Stimulated activated CD4-positive, alpha-beta T cell treated with anti-CD3 and anti-CD28 coated beads, Interleukin-1b, Interleukin-23, amount 100 ng/mL, for 1 hour (primary cell): ENCODE data around the gene ZP3.
"Not testable (repeated sequence)": the region's sequence is repeated elsewhere in the genome, so short reads cannot be mapped to it uniquely, and the experiment has no call there.

Experiments used
- DNase-seq, 2 donors: peaks; one replicate each; pipeline ENCODE4 v3.0.0-alpha.2; 2020; ENCODE audit warnings: low read depth in 2 of 2

Gene ZP3

DNA sequence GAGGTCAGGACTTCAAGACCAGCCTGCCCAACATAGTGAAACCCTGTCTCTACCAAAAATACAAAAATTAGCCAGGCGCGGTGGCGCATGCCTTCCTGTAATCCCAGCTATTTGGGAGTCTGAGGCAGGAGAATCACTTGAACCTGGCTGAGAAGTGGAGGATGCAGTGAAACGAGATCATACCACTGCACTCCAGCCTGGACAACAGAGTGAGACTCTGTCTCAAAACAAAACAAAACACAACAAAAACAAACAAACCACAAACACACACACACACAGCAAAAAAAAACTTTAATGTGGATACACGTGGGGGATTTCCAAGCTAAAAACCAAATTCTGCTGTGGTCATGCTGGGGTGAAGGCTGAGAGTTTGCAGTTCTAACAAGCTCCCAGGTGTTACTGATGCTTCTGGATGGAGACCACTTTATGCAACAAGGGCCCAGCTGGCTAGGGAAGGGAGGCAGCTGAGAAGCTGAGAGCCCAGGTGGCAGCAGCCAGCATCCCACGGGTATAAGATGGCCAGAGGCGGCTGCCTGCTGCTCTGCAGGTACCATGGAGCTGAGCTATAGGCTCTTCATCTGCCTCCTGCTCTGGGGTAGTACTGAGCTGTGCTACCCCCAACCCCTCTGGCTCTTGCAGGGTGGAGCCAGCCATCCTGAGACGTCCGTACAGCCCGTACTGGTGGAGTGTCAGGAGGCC lies at the start of gene ZP3:
ZP3 (plus strand) TSS at position 538 of the 699 bp plus-strand sequence; CDS start at position 553, 15 bp downstream.
- no peak for DNase-seq

DNA sequence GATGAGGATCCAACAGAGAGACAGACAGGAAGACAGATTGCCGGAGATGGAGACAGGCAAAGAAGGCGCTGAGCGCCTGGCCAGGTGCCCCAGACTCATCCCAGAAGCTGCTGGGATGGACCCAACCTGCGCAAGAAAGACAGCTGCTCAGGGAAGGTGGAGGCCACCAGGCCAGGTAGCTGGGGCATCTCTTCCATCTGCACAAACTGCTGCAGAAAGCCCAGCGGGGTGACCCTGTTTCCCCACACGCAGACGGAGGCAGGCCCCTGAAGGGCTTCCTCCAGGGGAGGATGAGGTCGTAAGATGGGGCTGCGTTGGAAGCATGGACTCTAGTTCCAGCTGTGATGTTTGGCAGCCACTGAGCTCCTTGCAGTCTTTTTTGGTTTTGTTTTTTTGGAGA lies 49.5 kb upstream of the ZP3 start:
- no peak for DNase-seq

DNA sequence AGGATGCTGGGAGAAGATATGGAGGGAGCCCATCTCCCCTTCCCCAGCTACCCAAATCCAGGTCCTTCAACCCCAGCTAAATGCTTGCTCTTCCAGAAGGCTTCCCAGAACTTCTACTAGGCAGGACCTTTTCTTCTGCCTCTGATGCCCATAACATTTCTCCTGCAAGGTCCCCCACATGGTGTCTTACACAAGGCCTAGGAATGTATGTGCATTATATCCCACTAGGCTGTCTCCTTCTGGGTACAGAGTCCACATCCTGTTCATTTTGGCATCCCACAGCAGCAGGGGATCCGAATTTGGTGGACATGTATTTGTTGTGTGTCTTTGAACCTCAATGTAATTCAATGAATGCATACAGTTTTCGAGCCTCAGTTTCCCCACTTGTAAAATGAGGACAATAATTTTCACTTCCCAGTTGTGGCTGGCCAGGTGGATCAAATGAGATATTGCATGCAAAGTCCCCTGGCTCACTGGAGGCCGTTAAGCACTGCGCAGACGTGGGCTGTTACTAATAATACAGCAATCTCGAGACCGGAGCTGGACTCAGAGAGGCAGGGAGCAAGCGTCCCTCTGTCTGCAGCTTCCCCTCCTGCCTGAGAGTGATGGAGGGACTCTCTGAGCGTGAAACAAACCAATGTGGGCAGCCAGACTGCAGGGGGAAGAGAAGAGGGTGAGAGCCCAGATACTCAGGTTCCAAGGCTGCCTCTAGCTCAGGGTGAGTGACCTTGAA lies 47.4 kb upstream of the ZP3 start:
- DNase-seq, result no peak

DNA sequence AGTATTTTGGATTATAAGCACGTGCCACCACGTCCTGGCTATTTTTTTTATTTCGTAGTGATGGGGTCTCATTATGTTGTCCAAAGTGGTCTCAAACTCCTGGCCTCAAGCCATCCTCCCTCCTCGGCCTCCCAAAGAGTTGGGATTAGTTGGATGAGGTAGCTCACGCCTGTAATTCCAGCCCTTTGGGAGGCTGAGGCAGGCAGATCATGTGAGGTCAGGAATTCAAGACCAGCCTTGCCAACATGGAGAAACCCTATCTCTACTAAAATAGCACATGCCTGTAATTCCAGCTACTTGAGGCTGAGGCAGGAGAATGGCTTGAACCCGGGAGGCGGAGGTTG lies 44.2 kb upstream of the ZP3 start:
- DNase-seq, result no peak

DNA sequence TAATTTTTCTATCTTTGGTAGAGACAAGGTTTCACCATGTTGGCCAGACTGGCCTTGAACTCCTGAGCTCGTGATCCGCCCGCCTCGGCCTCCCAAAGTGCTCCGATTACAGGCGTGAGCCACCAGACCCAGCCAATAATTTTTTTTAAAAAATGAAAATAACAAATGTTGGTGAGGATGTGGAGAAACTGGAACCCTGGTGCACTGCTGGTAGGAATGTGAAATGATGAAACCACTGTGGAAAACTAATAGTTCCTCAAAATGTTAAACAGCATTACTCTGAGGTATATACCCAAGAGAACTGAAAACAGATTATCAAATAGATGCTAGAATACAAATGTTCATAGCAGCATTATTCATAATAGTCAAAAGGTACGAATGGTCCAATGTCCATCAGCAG lies 42.9 kb upstream of the ZP3 start:
- DNase-seq, result no peak

DNA sequence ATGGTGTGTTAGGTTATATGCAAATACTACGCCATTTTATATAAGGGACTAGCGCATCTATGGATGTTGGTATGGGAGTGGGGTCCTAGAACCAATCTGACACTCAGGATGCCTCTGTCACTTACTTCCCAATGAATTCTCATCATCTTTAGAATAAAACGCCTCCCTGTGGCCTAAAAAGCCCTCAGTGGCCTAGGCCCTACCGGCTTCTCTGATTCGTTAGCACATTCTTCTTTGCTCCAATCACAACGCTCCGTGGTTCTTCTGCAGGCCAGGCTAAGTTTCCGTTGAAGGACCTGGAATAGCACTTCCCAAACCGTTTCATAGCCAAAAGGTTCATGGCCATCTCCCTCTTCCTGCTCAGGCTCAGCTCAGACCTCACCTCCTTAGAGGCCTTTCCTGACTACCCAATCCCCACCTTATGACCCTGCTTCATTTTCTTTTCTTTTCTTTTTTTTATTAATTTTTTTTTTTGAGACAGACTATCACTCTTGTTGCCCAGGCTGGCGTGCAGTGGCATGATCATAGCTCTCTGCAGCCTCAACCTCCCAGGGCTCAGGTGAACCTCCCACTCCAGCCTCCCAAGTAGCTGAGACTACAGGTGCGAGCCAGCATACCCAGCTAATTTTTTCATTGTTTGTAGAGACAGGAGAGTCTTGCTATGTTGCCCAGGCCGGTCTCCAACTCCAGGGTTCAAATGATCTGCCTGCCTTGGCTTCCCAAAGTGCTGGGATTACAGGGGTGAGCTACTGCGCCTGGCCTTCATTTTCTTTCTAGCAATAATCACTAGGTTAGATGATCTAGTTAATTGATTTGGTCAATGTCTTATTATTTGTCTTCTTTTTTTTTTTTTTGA lies 41.4 kb upstream of the ZP3 start:
- DNase-seq, result no peak

DNA sequence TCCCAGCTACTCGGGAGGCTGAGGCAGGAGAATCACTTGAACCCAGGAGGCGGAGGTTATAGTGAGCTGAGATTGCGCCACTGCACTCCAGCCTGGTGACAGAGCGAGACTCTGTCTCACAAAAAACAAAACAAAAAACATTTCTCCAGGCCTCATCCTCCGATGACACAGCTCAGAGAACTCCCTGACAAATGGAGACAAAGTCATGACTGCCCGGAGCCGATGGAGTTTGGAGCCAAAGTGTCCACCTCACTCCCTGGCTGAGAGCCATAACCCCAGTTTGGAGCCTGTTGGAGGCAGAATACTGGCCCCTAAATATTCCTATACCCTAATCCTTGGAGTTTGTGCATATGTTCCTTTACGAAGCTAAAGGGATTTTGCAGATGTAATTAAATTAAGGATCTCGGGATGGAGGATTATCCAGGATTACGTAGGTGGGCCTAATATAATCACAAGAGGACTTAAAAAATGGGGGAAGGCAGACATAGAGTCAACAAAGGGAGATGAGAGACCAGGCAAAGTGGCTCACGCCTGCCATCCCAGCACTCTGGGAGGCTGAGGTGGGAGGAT lies 38.0 kb upstream of the ZP3 start:
- no peak for DNase-seq

DNA sequence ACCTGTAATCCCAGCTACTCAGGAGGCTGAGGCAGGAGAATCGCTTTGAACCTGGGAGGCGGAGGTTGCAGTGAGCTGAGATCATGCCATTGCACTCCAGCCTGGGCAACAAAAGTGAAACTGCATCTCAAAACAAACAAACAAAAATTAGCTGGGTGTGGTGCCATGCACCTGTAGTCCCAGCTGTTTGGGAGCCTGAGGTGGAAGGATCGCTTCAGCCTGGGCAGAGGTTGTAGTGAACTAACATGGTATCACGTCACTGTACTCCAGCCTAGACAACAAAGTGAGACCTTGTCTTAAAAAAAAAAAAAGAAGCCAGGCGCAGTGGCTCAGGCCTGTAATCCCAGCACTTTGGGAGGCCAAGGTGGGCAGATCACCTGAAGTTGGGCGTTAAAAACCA lies 37.0 kb upstream of the ZP3 start:
- DNase-seq, result not testable (repeated sequence)

DNA sequence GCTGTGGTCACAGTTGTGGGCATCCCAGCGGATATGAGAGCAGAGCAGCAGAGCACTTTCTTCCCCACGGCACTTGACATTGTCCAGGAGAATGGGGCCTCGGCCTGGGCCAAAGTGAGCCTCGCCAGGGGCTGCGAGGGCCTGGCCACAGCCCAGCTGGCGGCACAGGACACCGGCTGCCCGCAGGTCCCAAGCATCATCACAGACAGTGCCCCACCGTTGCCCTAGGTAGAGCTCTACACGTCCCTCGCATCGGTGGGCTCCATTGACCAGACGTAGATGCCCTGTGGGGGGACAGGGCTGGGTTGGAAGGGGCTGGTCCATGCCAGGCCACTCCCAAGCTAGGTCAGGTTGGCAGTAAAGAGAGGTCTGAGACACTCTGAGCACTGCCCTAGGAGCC lies 34.7 kb upstream of the ZP3 start:
- DNase-seq, result no peak

DNA sequence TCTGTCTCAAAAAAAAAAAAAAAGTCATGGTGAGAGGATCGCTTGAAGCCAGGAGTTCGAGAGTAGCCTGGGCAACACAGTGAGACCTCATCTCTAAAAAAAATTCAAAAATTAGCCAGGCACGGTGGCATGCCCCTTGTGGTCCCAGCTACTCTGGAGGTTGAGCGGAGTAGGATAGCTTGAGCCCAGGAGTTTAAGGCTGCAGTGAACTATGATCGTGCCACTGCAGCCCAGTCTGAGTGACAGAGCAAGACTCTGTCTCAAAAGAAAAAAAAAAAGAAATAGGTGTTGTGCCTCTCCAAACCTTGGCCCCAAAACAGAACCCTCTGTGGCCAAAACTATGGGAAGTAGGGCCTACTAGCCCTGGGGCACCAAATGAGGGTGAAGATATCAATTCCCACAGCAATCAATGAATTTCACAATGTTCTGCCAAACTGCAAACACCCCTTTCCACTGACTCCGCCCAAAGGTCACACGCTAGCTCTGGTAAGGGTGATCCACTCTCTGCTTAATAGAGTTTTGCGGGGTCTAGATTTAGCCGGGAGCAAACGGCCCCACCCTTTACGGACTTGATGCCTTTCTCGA lies 32.1 kb upstream of the ZP3 start:
- no peak for DNase-seq

DNA sequence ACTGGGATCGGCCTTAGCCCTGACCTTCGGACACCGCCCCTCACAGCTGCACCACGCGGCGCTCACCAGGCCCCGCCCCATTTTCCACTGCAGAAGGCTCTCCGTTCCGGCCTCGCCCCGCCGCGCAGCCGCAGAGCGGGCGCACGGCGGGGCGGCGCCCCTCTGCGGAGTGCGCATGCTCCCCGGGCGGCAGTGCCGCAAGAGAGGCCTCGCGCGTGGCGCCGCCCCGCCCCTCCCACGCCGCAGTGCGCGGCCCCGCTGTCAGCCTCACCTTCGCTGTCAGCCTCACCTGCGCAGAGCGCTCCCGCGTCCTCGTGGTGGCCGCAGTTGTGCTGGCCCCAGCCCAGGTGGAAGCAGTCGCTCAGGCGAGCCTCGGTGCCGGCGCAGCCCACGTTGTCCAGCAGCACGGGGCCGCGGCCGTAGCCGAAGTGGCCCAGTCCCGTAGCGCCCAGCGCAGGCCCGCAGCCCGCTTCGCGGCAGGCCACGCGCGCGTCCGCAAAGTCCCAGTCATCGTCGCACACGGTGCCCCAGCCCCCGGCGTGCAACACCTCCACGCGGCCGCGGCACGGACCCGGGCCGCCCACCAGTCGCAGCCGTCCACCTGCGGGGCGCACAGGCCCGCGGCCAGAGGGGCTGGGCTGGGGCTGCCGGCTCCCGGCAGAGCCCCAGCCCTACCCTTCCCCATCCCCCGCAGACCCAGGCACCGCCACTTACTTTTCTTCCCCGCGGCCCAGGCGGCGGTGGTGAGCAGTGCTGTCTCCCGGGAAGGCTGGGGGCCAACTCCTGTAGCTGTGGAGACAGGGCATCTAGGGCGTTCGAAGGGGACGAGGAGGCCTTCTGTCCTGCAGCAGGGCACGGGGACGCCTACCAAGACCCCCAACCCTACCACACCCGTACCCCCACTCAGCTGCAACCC lies 31.4 kb upstream of the ZP3 start:
- DNase-seq, result peak; percentile 84 to 87

DNA sequence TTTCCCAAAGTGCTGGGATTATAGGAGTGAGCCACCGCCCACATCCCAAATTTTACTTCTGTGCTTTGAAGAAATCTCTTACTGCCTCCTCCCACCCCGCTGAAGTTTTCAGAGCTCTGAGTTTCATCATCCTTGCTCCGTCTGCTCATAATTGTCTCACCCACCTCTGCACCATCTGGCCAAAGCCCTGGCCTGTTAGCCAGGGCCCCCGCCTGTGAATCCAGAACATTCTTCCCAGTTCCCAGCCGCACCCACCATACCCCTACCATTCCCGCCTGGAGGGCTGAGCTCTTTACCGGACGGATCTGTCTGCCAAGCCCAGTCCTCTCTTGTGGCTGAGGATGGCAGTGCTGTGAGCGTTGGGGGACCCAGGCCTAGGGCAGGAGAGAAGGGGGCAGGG lies 29.8 kb upstream of the ZP3 start:
- no peak for DNase-seq

DNA sequence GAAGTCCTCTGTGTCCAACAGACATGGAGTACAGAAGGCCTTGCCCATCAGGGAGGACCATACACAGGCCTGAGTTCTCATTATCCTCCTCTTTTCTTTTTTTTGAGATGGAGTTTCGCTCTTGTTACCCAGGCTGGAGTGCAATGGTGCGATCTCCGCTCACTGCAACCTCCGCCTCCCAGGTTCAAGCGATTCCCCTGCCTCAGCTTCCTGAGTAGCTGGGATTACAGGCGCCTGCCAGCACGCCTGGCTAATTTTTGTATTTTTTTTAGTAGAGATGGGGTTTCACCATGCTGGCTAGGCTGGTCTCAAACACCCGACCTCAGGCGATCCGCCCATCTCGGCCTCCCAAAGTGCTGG lies 29.2 kb upstream of the ZP3 start:
- not testable (repeated sequence) for DNase-seq

DNA sequence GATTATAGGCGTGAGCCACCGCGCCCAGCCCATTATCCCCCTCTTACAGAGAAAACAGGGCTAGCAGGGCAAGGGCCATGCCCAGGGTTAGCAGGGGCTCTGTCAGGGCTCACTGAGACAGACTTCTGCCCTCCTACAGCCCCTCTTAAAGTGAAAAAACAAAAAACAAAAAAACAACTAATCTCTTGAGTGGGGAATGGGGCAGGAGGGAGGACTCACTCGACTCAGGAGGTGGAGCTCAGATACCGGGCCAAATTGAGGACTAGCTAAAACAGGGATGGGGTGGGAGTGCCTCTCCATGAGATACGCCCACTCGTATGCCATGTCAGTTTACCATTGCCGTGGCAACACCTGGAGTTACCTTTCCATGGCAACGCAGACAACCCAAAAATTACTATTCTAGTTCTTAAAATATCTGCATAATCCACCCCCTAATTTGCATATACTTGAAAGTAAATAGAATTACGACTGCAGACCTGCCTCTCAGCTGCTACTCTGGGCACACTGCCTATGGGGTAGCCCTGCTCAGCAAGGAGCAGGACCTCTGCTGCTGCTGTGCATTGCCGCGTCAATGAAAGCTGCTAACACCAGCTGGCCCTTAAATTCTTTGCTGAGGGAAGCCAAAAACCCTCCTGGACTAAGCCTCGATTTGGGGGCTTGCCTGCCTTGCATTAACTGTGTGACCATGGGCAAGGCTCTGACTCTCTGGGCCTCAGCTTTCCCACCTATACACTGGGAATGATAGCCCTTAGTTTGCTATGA lies 28.6 kb upstream of the ZP3 start:
- no peak for DNase-seq

DNA sequence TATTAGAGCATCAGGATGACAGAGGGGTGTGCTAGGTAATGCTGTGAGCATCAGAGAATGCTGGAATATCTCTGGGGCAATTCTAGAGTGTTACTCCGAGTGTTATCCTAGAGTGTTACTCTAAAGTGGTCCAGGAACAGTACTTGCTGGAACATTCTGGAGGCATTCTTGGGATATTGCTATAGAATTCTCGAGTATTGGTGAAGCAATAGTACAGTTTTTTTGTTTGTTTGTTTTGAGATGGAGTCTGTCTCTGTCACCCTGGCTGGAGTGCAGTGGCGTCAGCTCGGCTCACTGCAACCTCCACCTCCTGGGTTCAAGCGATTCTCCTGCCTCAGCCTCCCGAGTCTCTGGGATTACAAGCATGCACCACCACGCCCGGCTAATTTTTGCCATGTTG lies 27.9 kb upstream of the ZP3 start:
- no peak for DNase-seq

DNA sequence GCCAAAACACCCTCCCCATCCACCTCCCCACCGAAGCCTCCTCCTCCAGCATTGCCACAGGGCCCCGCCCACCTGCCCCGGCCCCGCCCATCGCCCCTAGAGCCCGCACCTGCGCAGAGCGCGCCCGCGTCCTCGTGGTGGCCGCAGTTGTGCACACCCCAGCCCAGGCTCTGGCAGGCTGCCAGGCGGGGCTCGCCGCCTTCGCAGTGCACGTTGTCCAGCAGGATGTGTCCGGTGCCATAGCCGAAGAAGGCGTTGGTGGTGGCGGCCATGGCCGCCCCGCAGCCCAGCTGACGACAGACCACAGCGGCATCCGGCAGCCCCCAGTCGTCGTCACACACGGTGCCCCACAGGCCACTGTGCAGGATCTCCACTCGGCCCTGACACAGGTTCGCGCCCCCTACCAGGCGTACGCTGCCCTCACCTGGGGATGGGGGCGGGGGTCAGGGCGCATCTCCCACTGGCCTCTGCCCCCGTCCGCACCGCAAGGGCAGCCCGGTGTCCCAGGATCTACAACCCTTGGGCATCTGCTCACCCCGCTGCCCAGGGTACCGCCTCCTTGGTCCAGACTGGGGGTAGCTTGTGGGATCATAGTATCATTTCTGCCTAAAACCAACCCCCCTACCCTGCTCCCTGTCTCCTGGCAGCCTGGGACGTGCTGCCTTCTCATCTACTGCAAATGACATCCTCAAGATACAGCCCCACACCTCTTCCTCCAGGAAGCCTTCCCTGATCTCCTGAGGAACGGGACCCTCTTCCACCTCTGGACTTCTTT lies 27.2 kb upstream of the ZP3 start:
- DNase-seq, result peak; percentile 57 to 82

DNA sequence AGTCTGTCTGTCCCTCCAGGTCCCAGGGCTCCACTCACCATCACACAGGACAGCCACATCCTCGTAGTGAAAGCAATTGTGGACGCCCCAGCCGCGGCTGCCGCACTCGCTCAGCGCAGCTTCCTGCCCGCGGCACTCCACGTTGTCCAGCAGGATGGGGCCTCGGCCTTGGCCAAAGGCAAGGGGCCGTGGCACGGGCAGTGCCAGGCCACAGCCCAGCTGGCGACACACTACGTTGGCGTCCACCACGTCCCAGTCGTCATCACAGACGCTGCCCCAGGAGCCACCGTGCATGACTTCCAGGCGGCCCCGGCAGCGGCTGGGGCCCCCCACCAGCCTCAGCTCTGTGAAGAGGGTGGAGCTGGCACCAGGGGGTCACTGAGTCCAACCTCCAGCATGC lies 24.5 kb upstream of the ZP3 start:
- no peak for DNase-seq

DNA sequence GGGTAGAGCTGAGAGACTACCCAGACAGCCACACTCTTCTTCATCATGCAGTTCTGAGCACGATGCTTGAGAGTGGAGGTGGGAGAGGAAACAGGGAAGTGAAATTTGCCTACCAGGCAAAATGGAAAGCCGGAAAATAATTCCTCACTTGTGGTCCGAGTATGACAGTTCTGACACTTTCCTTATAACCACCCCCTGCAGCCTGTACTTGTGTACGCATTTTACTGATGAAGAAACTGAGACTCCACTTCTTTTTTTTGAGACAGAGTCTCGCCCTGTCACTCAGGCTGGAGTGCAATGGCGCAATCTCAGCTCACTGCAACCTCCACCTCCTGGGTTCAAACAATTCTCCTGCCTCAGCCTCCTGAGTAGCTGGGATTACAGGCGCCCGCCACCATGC lies 21.7 kb upstream of the ZP3 start:
- not testable (repeated sequence) for DNase-seq

DNA sequence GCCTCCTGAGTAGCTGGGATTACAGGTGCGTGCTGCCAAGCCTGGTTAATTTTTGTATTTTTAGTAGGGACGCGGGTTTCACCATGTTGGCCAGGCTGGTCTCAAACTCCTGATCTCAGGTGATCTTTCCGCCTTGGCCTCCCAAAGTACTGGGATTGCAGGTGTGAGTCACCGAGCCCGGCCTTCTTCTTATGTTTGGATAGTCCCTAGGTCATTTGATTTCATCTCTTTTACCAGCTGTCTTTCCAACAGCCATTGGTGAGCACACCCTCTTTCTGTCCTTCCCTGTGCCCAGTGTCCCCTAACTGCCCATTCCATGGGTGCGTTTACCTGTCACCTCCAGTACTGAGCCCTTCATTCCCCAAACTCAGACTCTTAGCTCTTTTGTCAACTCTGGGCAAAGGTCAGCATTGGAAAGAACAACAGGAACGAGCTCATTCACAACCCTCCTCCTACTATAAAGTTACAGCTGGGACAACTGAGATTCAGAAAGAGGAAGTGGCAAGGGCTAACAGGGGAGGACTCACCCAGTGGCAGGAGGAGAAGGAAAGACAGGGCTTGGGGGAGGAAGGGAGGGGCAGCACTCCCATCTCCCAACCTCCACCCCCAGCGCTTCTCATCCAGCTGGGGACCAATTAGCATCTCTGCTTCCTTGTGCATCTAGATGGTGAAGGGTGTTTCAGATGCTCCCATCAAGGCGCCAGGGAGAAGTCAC lies 20.8 kb upstream of the ZP3 start:
- no peak for DNase-seq
